COLO829 (cell line): ENCODE data around the gene PDK2.
A peak's percentile ranks its signal among the peaks of the same experiment; 100 is the strongest.

ENCODE experiments used
- DNase-seq: peaks from one replicate; pipeline ENCODE4 v3.0.0; 2012; ENCODE audit warnings: low spot score

PDK2 gene

GRCh38 chr17:50079334-50080095, 15.6 kb upstream of the PDK2 start:
- DNase-seq = no peak

GRCh38 chr17:50080096-50080480, 15.1 kb upstream of the PDK2 start:
- DNase-seq = no peak

GRCh38 chr17:50080827-50081226, 14.3 kb upstream of the PDK2 start:
- DNase-seq = no peak

GRCh38 chr17:50081757-50082156, 13.4 kb upstream of the PDK2 start:
- DNase-seq = no peak

- peak; percentile 74 for DNase-seq
Measured at GRCh38 chr17:50087246-50087911, 7.8 kb upstream of the PDK2 start.

- no peak for DNase-seq
Measured at GRCh38 chr17:50087912-50088405, 7.2 kb upstream of the PDK2 start.

GRCh38 chr17:50088952-50089825, 6.0 kb upstream of the PDK2 start:
- no peak for DNase-seq

- DNase-seq = no peak
Measured at GRCh38 chr17:50090071-50090470, 5.1 kb upstream of the PDK2 start.

- DNase-seq = no peak
Measured at GRCh38 chr17:50090971-50091917, 3.9 kb upstream of the PDK2 start.

- no peak for DNase-seq
Measured at GRCh38 chr17:50091918-50092285, 3.2 kb upstream of the PDK2 start.

- no peak for DNase-seq
Measured at GRCh38 chr17:50093246-50093645, 1.9 kb upstream of the PDK2 start.

- no peak for DNase-seq
Measured at GRCh38 chr17:50093807-50094206, 1.3 kb upstream of the PDK2 start.

- peak; percentile 91 for DNase-seq
Measured at GRCh38 chr17:50094243-50094752, 853 bp upstream of the PDK2 start.

- DNase-seq = no peak
Measured at GRCh38 chr17:50095626-50096037, 481 bp downstream of the PDK2 start.

- DNase-seq = no peak
Measured at GRCh38 chr17:50096092-50096491, 941 bp downstream of the PDK2 start.

- no peak for DNase-seq
Measured at GRCh38 chr17:50096758-50097157, 1.6 kb downstream of the PDK2 start.

GRCh38 chr17:50097455-50097854, 2.3 kb downstream of the PDK2 start:
- DNase-seq = no peak

- DNase-seq = no peak
Measured at GRCh38 chr17:50097926-50098325, 2.8 kb downstream of the PDK2 start.

GRCh38 chr17:50098583-50098982, 3.4 kb downstream of the PDK2 start:
- no peak for DNase-seq

- DNase-seq = no peak
Measured at GRCh38 chr17:50099003-50099402, 3.9 kb downstream of the PDK2 start.

- DNase-seq = no peak
Measured at GRCh38 chr17:50100480-50100883, 5.3 kb downstream of the PDK2 start.
